RPMI8226 (cell line): ENCODE measurements around the gene LONRF2.
"Not testable (repeated sequence)": the region's sequence is repeated elsewhere in the genome, so short reads cannot be mapped to it uniquely, and the experiment has no call there.

Source experiments
- DNase-seq: peaks from one replicate; pipeline ENCODE4 v3.0.0-alpha.2; 2015

The LONRF2 gene

GRCh38 chr2:100321866-100322820 is at the start of gene LONRF2:
Gene LONRF2, minus strand, starts transcription at chr2:100322501. Its CDS starts 408 bp downstream, at chr2:100322093.
- DNase-seq: no peak

DNA sequence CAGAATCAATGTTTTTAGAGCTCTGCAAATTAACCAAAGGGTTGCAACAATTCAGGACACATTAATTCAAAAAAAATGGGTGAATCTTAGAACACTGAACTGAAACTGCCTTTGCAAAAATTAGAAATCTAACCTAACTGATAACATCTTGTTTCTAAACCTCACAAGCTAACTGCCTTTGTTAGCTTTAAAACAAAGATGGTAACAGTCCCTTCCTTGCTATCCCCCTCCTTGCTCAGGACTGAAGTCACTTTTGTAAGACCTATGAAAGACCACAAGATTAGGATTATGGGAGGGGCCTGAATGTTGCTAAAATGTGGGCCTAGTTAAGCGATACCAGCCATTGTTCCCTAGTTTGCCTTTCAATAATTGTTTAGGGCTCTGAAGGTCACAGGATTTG is 44.9 kb upstream of the LONRF2 start:
- no peak for DNase-seq

DNA sequence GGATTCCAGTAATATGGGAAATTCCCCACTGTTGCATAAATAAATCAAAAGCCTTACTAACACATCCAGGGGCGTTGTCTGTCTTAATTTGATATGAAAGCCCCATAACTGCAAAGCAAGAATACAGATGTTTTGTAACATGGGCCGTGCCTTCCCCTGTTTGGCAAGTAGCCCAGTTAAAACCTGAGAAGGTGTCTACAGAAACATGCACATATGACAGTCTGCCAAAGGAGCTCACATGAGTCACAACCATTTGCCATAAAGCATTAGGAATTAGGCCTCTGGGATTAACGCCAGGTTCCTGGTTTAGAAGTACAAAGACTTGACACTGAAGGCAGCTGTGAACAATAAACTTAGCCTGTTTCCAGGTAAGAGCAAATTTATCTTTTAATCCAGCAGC is 43.1 kb upstream of the LONRF2 start:
- DNase-seq: peak; percentile 32

GRCh38 chr2:100362269-100362668 is 40.0 kb upstream of the LONRF2 start:
- DNase-seq: not testable (repeated sequence)

DNA sequence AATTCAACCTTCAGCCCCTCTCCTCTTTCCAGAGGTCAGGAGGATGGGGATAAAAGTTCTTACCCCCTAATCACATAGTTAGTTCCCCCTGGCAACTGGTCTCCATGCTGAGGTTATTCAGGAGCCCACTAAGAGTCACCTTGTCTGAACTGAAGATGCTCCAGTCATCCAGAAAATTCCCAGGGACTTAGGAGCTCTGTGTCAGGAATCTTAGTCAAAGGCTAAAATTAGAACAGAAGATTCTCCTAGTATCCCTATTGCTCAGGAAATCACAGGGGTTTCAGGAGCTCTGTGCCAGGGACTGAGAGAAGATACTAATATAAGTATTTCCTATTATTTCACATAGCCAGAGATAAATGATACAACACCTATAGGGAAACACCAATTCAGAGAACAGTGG is 37.3 kb upstream of the LONRF2 start:
- DNase-seq: no peak

- DNase-seq: no peak
Observed at GRCh38 chr2:100358554-100358953, 36.3 kb upstream of the LONRF2 start.

DNA sequence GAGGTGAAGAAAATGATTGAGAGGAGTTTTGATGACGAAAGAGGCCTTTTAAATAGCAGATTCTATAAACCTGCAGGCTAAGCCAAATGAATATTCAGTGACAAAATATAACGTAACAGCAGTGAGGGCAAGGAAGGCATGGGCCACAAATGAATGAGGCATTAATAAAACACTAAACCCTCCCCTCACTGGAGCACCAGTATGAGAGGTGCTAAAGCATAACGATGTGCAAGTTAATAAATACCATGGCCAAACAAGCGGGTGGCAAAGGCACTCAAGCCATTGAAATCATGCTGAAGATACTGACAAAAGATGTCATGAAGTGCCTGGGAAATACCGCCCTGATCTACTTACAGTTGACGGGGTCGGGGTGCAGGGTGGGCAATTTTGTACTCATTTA is 30.2 kb upstream of the LONRF2 start:
- no peak for DNase-seq

DNA sequence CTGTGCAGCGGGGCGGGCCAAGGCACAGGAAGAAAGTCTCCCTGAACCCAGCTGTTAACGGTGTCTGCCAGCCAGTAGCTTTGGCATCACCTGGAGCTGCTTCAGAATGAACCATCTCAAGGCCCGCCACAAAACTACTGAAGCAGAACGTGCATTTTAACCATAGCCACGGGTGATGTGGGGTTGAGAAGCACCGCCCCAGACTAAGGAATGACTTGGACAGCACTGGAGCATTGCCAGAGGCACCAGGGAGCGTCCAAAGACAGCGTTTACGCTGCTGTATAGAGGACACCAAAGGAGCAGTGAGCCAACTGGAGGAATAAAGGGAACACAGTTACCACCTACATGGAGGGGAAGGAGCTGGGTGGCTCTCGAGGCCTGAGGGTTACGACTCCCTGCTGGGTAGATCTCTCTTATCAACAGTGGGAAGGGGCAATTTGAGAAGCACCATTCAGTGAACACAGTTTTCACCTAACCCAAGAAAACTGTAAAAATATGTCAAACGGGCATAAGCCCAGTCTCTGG is 28.4 kb upstream of the LONRF2 start:
- no peak for DNase-seq

DNA sequence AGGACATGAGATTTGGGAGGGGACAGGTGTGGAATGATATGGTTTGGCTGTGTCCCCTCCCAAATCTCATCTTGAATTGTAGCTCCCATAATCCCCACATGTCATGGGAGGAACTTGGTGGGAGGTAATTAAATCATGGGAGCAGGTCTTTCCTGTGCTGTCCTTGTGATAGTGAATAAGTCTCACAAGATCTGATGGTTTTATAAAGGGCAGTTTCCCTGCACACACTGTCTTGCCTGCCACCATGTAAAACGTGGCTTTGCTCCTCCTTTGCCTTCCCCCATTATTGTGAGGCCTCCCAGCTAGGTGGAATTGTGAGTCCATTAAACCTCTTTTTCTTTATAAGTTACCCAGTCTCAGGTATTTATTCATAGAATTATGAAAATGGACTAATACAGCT is 22.8 kb upstream of the LONRF2 start:
- DNase-seq: not testable (repeated sequence)

GRCh38 chr2:100344433-100344832 is 22.1 kb upstream of the LONRF2 start:
- no peak for DNase-seq

- not testable (repeated sequence) for DNase-seq
Observed at GRCh38 chr2:100342466-100342865, 20.2 kb upstream of the LONRF2 start.

GRCh38 chr2:100339823-100340222 is 17.5 kb upstream of the LONRF2 start:
- no peak for DNase-seq

GRCh38 chr2:100334929-100335328 is 12.6 kb upstream of the LONRF2 start:
- DNase-seq: no peak

- no peak for DNase-seq
Observed at GRCh38 chr2:100327742-100328141, 5.4 kb upstream of the LONRF2 start.

DNA sequence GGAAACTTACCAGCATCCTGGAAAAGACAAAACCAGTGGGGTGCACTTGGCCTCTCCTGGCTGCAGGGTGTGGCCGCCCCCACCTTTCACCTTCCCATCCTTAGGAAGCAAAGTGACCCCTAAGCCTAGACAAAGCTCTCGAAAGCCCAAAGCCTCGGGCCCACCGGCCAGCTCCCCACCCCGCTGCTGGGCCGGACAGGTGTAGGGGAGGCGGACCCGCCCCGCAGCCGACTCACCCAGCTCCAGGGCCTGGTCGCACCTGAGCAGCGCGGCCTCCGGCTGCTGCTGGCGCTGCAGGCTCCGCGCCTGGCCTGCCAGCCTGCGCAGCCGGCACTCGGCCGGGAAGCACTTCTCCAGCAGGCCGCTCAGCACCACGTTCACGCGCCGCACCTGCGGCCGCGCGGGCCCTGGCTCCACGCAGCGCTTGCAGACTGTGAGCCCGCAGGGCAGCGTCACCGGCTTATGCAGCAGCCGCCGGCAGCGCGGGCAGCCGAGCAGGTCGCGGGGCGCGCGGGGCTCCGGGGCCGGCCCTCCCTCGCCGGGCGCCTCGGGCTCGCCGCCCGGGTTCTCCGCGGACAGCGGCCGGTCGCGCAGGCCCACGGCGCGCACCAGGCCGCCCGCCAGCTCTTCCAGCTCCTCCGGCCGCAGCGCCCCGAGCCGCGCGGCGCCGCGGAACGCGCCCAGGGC is 979 bp downstream of the LONRF2 start:
- DNase-seq: no peak

- DNase-seq: no peak
Observed at GRCh38 chr2:100320547-100321178, 1.6 kb downstream of the LONRF2 start.

DNA sequence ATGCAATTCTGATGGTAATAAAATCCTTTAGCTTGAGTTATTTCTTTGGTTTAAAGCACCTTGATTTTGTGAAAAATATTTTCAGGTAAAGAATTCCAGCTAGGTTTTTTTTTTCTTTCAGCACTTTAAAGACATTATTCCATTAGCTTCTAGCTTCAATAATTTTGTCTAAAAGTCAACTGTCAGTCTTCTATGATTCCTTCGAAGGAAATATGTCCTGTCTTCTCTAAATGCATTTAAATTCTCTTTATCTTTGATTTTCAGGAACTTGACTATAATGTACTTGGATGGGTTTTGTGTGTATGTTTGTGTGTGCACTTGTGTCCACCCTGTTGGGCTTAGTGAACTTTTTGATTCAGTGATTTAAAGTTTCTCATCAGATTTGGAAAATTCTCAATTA is 4.7 kb downstream of the LONRF2 start:
- no peak for DNase-seq

GRCh38 chr2:100309973-100310719 is 12.2 kb downstream of the LONRF2 start:
- no peak for DNase-seq

- DNase-seq: no peak
Observed at GRCh38 chr2:100309311-100309710, 13.0 kb downstream of the LONRF2 start.

DNA sequence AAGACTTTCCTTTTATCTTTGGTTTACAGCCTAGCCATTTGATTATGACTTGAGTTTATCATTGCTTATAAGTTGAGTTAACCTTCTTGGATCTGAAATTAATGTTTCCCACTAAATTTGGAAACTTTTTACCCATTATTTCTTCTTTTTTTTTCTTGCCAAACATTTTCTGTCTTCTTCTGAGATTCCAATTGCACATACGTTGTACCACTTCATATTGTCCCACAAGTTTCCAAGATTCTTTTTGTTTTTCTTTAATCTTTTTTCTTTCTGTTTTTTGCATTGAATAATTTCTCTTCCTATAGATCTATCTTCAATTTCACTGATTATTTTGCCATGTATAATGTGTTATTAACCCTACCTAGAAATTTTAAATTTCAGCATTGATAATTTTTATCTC is 18.6 kb downstream of the LONRF2 start:
- no peak for DNase-seq

GRCh38 chr2:100302585-100302892 is 19.8 kb downstream of the LONRF2 start:
- DNase-seq: no peak

DNA sequence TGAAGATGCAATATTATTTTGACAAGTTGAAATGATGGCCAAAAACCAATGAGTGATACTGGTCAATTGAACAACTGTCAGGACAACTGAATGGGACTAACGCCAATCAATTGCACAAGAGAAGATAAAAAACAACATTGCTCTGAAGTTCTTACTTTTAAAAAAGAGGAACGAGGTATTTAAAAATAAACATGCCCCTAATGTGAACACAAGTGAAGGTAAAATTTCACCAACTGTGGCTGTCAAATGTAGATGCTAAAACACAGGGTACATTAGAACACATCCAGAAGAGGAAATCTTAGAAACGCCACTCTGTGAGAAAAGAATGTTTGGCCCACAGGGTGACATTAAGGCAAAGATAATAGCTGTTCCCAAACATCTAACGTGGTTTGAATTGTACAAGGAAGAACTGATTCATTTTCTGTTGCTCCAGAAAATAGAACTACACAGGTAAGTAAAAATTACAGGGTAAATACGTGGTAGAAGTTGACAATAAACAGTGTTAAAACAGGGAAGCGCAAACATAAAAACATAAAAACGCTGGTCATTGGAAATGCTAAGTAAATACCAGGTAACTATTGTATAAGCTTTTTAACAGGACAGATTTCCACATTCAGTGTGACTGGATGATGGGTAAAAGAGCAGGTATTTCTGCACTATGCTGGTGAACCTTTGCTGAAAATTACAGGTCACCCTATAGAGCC is 20.3 kb downstream of the LONRF2 start:
- no peak for DNase-seq
